HepG2 (cell line): ENCODE measurements around the gene TUBB4A. TPM values are rescaled to one million over a fixed set of nuclear protein-coding genes. Genes with fewer than 3 reads are reported as not detected.

Experiments used
- BCL3 ChIP-seq: sonication (generic); formaldehyde crosslinking; IDR thresholded peaks from 2 replicates; pipeline ENCODE4 v1.5.1; 2020; ENCODE audit warnings: mild to moderate bottlenecking, missing genetic modification reagents, moderate library complexity
- CAMTA2 ChIP-seq: sonication (generic); formaldehyde crosslinking; IDR thresholded peaks from 2 replicates; pipeline ENCODE4 v1.4.0; 2020; ENCODE audit warnings: mild to moderate bottlenecking, missing genetic modification reagents, borderline replicate concordance
- FOSL1 ChIP-seq: sonication (generic); formaldehyde crosslinking; IDR thresholded peaks from 2 replicates; pipeline ENCODE4 v1.9.0; 2021; ENCODE audit warnings: missing genetic modification reagents, borderline replicate concordance
- GMEB1 ChIP-seq: sonication (generic); formaldehyde crosslinking; IDR thresholded peaks from 2 replicates; pipeline ENCODE4 v1.5.1; 2020; ENCODE audit warnings: missing genetic modification reagents, mild to moderate bottlenecking, borderline replicate concordance
- HNF1B ChIP-seq: sonication (generic); formaldehyde crosslinking; IDR thresholded peaks from 2 replicates; pipeline ENCODE4 v1.5.1; 2020; ENCODE audit warnings: mild to moderate bottlenecking, moderate library complexity, missing genetic modification reagents
- KAT2B ChIP-seq: fragments of 150-350 bp; IDR thresholded peaks from 2 replicates; pipeline ENCODE4 v1.6.1; 2014; ENCODE audit warnings: low read depth, low read length, borderline replicate concordance
- KDM1A ChIP-seq: IDR thresholded peaks from 2 replicates; pipeline ENCODE4 v1.6.1; 2016; ENCODE audit warnings: missing compliant biosample characterization
- MAFF ChIP-seq: IDR thresholded peaks from 2 replicates; pipeline ENCODE4 v1.6.1; 2011; ENCODE audit warnings: low read depth, low read length, improper control_type of control experiment
- PHF21A ChIP-seq: sonication (generic); formaldehyde crosslinking; IDR thresholded peaks from 2 replicates; pipeline ENCODE4 v1.5.0; 2020; ENCODE audit warnings: mild to moderate bottlenecking, missing genetic modification reagents
- SALL1 ChIP-seq: sonication (generic); formaldehyde crosslinking; IDR thresholded peaks from 2 replicates; pipeline ENCODE4 v1.8.0; 2022; ENCODE audit warnings: mild to moderate bottlenecking, missing genetic modification reagents
- SMARCE1 ChIP-seq: fragments of 450-650 bp; IDR thresholded peaks from 2 replicates; pipeline ENCODE4 v1.6.1; 2017; ENCODE audit warnings: borderline replicate concordance
- ZFY ChIP-seq: sonication (generic); formaldehyde crosslinking; IDR thresholded peaks from 2 replicates; pipeline ENCODE4 v1.4.0; 2020; ENCODE audit warnings: missing genetic modification reagents
- ZNF138 ChIP-seq: sonication (generic); formaldehyde crosslinking; IDR thresholded peaks from 2 replicates; pipeline ENCODE4 v1.5.0; 2020; ENCODE audit warnings: mild to moderate bottlenecking, low read depth, missing genetic modification reagents
- ZNF616 ChIP-seq: sonication (generic); formaldehyde crosslinking; IDR thresholded peaks from 2 replicates; pipeline ENCODE4 v1.5.0; 2020; ENCODE audit warnings: low read depth, mild to moderate bottlenecking, missing genetic modification reagents
- ZNF703 ChIP-seq: sonication (generic); formaldehyde crosslinking; IDR thresholded peaks from 2 replicates; pipeline ENCODE4 v1.5.1; 2020; ENCODE audit warnings: missing genetic modification reagents, mild to moderate bottlenecking, moderate library complexity, borderline replicate concordance
- ZNF841 ChIP-seq: sonication (generic); formaldehyde crosslinking; IDR thresholded peaks from 2 replicates; pipeline ENCODE4 v1.8.1; 2023; ENCODE audit warnings: missing genetic modification reagents, borderline replicate concordance
- polyA plus RNA-seq, 8 experiments: library from polyadenylated mRNA; depleted of rRNA in 3 of 8; stranded (reverse) in 7 of 8; unstranded in 1 of 8; fragments of >200 nt; fragmentation: Illumina TruSeq in 4 of 8; extraction: Trizol in 4 of 8; gene quantifications; 2 replicates each; pipeline versions ENCODE4 v1.2.1 to v1.2.3, GENCODE V29; 2011 to 2016; ENCODE audit warnings: low read depth in 4 of 8, missing spikeins in 1 of 8, mixed read lengths in 1 of 8; ENCODE audit not compliant: insufficient read depth in 1 of 8
- total RNA-seq, 5 experiments: library from RNA; depleted of rRNA; stranded (reverse); fragments of >200 nt; fragmentation: Illumina TruSeq; extraction: Trizol; gene quantifications; 2 replicates each; pipeline ENCODE4 v1.2.3, GENCODE V29; 2016; ENCODE audit warnings: low read depth in 1 of 5
- TF ChIP-seq, protein P1 (sequence below), 2 experiments: sonication (generic) in 1 of 2; formaldehyde crosslinking in 1 of 2; IDR thresholded peaks; 2 replicates each; pipeline versions ENCODE4 v1.4.0 to v1.6.1; 2018 to 2020; ENCODE audit warnings: missing genetic modification reagents in 2 of 2, borderline replicate concordance in 1 of 2, low read depth in 1 of 2, mild to moderate bottlenecking in 1 of 2, missing biosample characterization in 1 of 2
- TF ChIP-seq, protein P2 (sequence below): sonication (generic); formaldehyde crosslinking; IDR thresholded peaks from 2 replicates; pipeline ENCODE4 v1.4.0; 2020; ENCODE audit warnings: missing genetic modification reagents, borderline replicate concordance

The TUBB4A gene
- total and polyA plus RNA-seq, 2 of the 13 experiments (the other 11 are each of a cell fraction or from before 2014, with no cell fraction given), result not detected

DNA sequence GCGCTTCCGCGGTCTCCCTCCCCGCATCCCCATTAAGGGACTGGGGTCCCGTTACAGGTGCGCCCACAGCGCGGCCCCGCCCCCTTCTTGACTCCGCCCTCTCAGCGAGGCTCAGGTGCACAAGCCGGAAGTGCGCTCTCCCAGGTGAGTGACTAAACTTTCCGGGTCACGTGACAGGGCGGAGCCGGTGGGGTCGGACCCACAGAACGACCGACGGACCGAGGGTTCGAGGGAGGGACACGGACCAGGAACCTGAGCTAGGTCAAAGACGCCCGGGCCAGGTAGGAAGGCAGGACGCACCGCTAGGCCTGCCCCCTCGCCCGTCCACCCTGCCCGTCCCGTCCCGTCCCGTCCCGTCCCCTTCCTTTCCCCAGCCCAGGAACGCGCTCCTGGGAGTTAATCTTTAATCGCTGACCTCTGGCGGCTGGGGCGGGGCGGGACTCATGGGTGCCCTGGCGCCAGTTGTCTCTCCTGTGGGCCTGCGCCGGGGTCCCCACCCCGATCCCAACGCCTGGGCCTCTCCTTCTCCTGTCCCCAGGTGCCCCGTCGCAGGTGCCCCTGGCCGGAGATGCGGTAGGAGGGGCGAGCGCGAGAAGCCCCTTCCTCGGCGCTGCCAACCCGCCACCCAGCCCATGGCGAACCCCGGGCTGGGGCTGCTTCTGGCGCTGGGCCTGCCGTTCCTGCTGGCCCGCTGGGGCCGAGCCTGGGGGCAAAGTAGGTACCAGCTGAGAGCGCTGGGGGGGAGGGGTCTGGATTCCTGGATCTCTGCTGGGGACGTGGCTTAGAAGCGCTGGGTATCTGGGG is 37.8 kb downstream of the TUBB4A start, which contains the start of gene CRB3 (continued):
- TF ChIP-seq, protein P1, sequence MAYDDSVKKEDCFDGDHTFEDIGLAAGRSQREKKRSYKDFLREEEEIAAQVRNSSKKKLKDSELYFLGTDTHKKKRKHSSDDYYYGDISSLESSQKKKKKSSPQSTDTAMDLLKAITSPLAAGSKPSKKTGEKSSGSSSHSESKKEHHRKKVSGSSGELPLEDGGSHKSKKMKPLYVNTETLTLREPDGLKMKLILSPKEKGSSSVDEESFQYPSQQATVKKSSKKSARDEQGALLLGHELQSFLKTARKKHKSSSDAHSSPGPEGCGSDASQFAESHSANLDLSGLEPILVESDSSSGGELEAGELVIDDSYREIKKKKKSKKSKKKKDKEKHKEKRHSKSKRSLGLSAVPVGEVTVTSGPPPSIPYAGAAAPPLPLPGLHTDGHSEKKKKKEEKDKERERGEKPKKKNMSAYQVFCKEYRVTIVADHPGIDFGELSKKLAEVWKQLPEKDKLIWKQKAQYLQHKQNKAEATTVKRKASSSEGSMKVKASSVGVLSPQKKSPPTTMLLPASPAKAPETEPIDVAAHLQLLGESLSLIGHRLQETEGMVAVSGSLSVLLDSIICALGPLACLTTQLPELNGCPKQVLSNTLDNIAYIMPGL (CRISPR knock-in tag; IDR thresholded peaks at IDR 0.05; ENCODE audit: borderline replicate concordance in 1 of 2, low read depth in 1 of 2), result peak; percentile 51 to 67; a peak in 3 of 4 replicates
- TF ChIP-seq ZNF616 (CRISPR knock-in tag), result no peak
- TF ChIP-seq SALL1 (CRISPR knock-in tag), result peak; percentile 42; the same call in 1 of the 2 replicates
- TF ChIP-seq MAFF, result no peak
- TF ChIP-seq ZNF703 (CRISPR knock-in tag), result no peak
- TF ChIP-seq PHF21A (CRISPR knock-in tag), result peak; percentile 91
- TF ChIP-seq, protein P2, sequence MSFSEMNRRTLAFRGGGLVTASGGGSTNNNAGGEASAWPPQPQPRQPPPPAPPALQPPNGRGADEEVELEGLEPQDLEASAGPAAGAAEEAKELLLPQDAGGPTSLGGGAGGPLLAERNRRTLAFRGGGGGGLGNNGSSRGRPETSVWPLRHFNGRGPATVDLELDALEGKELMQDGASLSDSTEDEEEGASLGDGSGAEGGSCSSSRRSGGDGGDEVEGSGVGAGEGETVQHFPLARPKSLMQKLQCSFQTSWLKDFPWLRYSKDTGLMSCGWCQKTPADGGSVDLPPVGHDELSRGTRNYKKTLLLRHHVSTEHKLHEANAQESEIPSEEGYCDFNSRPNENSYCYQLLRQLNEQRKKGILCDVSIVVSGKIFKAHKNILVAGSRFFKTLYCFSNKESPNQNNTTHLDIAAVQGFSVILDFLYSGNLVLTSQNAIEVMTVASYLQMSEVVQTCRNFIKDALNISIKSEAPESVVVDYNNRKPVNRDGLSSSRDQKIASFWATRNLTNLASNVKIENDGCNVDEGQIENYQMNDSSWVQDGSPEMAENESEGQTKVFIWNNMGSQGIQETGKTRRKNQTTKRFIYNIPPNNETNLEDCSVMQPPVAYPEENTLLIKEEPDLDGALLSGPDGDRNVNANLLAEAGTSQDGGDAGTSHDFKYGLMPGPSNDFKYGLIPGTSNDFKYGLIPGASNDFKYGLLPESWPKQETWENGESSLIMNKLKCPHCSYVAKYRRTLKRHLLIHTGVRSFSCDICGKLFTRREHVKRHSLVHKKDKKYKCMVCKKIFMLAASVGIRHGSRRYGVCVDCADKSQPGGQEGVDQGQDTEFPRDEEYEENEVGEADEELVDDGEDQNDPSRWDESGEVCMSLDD (CRISPR knock-in tag), result no peak
- TF ChIP-seq BCL3 (CRISPR knock-in tag), result no peak
- no peak for TF ChIP-seq ZNF138 (CRISPR knock-in tag)
- TF ChIP-seq KDM1A (CRISPR knock-in tag), result no peak
- TF ChIP-seq ZFY (CRISPR knock-in tag), result peak; percentile 79
- no peak for TF ChIP-seq FOSL1 (CRISPR knock-in tag)
- no peak for TF ChIP-seq SMARCE1
- TF ChIP-seq KAT2B, result no peak
- peak; percentile 53; the same call in 1 of the 2 replicates for TF ChIP-seq GMEB1 (CRISPR knock-in tag)
- TF ChIP-seq ZNF841 (CRISPR knock-in tag), result no peak
- TF ChIP-seq HNF1B (CRISPR knock-in tag), result peak; percentile 97
- TF ChIP-seq CAMTA2 (CRISPR knock-in tag), result no peak
